Stimulated activated CD8-positive, alpha-beta memory T cell treated with anti-CD3 and anti-CD28 coated beads, Interleukin-7, amount 100 ng/mL, for 48 hours (primary cell): ENCODE data around the gene RAB6A.
"Not testable (repeated sequence)": the region's sequence is repeated elsewhere in the genome, so short reads cannot be mapped to it uniquely, and the experiment has no call there.

Experiments used
- DNase-seq, 2 donors: peaks; one replicate each; pipeline ENCODE4 v3.0.0-alpha.2; 2020; ENCODE audit warnings: low read depth in 1 of 2; ENCODE audit errors: extremely low read depth in 1 of 2

Gene RAB6A

DNA sequence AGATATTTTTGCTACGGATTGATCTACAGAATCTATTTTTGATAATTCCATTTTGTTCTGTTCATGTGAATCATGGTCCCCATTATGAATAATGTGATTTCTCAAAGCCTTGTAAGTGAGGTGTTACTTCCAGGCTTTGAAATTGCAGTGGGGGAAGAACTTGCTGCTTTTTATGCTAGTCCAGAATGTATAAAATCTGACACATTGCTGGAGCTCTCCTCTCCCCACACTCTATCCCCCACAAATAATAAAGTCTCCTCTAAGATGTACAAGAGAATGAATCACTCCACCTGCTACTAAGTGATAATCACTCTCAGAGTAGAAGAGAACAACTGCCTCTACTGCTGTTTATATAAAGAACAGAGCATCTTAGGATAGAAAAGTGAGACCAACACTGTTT, 5.9 kb upstream of the RAB6A start:
- DNase-seq = no peak

DNA sequence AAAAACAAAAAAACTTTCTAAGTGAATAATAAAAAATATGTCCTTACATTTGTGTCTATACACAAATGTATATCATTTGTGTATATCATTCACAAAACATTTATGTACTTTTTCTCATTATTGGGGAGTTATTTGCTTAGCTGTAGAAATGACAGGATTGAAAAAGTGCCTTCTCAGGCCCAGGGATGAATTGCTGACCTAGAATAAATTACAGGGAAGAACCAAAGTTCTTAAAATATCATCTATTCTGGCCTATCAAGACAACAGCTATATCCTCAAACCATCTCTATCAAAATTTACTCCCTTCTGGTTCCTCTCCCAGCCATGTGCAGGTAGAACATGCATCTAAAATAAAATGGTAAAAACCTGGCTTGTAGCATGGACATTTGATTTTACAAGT, 1.9 kb upstream of the RAB6A start:
- no peak for DNase-seq

DNA sequence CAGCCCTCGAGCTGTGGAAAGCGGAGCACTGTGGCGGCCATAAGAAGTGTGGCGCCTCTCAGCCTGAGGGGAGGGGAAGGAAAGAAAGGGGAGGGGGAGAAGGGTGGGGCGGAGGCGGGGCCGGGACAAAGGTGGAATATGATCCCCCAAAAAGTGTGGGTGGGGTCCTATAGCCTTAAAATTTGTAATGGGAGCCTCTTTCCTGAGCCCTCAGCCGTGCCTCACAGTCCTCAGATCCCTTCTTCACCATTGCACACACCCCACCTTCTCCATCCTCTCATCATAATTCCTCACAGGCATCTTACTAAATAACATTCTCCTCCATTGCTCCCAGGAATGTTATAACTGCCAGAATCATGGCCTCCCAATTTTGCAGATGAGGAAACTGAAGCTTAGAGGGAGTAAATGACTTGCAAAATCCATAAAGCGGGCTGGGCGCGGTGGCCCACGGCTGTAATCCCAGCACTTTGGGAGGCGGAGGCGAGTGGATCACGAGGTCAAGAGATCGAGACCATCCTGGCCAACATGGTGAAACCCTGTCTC, 600 bp upstream of the RAB6A start:
- no peak for DNase-seq

DNA sequence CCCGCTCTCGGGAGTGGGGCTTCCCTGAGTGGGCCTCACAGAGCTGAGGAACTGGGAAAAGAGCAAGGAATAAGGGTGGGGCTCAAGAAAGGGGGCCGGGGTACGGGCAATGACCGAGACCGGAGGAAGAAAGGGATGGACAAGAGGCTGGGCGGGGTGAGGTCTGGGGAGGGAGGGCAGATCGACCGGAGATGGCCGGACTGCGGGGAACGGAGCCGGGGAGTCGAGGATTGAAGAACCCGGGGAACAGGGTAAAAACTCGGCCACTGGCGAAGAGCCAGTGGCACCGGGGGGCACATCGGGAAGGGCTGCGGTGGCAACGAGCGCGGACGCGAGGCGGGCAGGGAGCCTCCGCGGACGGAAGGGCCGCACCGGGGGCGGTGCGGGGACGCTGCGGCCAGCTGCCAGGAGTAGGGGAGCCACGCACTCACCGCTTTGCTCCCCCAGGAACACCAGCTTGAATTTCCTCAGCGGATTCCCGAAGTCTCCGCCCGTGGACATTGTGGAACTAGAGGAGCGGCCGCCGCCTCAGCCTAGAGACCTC, 667 bp downstream of the RAB6A start:
- DNase-seq = no peak

DNA sequence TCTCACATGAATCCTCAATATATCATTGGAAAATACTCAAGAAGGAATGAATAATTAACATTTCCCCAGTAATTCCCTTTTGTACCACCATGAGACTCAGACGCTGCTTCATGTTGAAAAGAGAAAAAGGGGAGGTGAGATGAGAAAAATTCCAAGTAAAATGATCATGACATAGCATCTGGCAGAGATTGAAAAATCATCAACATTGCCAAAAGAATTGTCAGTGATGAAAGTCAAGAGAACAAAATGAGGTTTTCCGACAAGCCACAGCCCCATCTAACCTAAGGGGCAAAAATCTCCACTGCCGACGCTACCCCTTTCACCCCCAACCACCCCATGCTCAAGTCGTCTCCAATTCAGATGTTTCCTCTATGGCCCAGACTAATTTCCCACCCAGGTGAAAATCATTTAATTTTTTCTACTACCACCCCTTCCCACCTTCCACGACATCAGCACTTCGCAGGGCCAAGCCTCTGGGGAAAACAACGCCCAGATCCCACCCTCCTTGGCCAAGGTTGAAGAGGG, 1.2 kb downstream of the RAB6A start:
- no peak for DNase-seq

DNA sequence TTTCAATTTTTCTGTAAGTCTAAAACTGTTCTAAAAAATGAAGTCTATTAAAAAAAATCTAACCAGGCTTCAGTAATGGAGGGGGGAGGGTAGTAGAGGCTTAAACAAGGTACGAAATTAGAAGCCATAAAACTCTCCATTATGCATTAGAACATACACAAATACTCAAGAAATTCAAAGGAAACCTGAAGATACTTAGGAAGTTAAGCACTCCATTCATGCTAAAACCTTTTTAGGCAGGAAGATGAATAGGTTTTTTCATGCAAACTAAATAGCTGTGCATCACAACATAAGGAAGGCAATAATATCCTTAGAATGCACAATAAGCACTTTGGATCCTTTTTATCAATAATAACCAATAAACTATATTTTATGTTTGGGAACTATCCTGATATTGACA, 2.4 kb downstream of the RAB6A start:
- DNase-seq = no peak

DNA sequence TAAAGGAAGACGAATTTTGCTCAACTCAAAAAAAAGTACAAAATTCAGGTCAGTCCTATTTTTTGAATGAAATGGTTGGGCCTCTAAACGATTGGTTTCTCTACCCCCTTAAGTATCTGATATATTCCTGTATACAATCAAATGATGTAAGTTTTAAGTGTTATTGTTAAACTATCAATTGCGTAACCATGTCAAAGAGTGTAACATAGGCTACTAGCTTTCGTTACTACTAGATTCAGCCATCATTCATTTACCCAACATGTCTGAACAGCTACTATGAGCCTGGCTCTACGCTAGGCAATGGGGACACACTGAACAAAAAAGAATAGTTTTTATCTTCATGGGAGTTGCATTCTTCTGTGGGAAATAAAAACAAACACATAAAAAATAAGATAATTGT, 3.3 kb downstream of the RAB6A start:
- DNase-seq = no peak

DNA sequence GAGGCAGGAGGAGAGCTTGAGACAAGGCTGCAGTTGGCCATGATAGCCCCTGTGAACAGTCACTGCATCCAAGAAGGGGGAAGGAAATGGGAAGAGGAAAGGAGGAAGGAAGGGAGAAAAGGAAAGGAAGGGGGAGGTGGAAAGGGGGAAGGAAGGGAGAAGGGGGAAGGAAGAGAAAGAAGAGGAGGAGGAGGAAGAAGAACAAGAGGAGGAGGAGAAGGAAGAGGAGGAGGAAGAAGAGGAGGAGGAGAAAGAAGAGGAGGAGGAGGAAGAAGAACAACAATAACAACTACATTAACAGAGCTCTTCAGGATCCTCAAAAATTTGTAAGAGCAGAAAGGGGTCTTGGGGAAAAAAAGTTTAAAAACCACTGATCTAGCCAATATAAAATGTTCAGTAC, 5.2 kb downstream of the RAB6A start:
- DNase-seq = no peak

DNA sequence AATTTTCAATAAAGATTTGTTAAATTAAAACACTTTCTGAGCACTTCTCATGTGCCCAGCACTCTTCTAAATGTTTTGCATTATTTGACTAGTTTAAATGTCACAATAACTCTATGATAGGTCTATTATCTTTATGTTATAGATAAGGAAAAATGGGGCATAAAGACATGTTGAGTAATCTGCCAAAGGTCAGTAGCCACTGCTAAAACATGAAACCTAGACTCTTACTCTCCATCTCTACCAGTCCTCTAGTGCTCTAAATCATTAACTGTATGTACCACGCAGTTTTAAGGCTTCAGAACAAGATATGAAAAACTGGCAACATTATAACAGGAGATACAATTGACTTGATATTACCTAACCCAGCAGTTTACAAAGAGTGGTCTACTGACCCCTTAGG, 6.9 kb downstream of the RAB6A start:
- no peak for DNase-seq

DNA sequence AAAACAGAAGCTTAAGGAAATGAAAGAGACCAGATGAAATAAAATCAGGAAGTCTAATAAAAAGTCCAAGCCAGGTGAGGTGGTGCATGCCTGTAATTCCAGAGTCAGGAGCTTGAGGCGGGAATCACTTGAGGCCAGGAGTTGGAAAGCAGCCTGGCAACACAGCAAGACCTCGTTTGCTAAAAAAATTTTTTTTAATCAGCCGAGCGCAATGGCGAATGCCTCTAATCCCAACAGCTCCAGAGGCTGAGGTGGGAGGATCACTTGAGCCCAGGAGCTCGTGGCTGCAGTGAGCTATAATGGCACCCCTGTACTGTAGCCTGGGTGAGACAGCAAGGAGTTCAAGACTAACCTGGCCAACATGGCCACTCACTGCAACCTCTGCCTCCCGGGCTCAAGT, 8.0 kb downstream of the RAB6A start:
- no peak for DNase-seq

DNA sequence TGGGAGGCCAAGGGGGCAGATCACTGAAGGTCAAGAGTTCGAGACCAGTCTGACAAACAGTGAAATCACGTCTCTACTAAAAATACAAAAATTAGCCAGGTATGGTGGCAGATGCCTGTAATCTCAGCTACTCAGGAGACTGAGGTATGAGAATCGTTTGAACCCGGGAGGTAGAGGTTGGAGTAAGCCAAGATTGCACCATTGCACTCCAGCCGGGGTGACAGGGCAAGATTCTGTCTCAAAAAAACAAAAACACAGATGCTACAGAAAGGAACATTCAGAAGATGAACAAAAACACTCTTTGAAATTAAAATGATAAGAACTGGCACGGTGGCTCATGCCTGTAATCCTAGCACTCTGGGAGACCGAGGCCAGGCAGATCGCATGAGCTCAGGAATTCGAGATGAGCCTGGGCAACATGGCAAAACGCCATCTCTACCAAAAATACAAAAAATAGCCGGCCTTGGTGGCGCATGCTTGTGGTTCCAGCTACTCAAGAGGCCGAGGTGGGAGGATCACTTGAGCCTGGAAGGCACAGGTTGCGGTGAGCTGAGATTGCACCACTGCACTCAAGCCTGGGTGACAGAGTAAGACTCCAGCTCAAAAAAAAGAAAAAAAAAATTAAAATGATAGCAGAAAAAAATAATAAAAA, 8.5 kb downstream of the RAB6A start:
- DNase-seq = no peak

DNA sequence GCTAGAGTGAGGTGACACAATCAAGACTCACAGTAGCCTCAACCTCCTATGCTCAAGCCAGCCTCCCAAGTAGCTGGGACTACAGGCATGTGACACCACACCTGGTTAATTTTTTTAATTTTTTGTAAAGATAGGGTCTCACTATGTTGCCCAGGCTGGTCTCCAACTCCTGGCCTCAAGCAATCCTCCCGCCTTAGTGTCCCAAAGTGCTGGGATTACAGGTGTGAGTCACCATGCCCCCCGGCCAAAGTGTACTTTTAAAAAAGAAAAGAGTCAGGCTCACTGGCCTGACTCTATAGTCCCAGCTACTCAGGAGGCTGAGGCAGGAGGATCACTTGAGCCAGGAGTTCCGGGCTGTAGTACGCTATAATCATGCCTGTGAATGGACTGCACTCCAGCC, 10.0 kb downstream of the RAB6A start:
- DNase-seq = not testable (repeated sequence)

DNA sequence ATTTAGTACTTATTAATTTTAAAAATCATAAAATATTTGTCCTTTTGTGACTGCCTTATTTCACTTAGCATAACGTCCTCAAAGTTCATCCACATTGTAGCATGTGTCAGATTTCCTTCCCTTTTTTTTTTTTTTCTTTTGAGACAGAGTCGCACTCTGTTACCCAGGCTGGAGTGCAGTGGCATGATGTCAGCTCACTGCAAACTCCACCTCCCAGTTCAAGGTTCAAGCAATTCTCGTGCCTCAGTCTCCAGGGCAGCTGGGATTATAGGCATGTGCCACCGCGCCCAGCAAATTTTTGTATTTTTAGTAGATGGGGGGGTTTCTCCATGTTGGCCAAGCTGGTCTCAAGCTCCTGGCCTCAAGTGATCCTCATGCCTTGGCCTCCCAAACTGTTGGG, 10.6 kb downstream of the RAB6A start:
- no peak for DNase-seq

DNA sequence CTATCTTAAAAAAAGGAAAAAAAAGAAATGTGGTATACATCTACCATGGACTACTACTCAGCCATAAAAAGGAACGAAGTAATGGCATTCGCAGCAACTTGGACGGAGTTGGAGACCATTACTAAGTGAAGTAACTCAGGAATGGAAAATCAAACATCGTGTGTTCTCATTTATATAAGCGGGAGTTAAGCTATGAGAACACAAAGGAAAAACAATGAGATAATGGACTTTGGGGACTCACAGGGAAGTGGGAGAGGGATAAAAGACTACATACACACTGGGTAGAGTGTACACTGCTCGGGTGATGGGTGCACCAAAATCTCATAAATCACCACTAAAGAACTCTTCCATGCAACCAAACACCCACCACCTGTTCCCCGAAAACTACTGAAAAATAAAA, 11.8 kb downstream of the RAB6A start:
- no peak for DNase-seq

DNA sequence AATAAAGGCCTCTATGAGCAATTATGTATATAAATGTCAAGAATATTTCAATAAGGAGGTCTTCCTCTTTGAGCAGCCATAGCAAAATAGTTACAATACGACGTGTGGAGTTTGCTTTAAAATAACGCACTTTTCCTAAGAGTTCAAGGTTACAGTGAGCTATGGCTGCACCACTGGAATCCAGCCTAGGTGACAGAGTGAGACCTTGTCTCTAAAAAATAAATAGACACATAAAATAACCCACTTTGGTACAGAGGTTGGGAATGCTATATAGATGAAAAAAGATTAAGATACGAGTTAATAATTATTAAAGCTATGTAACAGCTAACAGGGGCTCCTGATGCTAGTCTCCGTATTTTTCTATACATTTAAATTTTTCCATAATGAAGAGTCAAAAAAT, 12.6 kb downstream of the RAB6A start:
- no peak for DNase-seq

DNA sequence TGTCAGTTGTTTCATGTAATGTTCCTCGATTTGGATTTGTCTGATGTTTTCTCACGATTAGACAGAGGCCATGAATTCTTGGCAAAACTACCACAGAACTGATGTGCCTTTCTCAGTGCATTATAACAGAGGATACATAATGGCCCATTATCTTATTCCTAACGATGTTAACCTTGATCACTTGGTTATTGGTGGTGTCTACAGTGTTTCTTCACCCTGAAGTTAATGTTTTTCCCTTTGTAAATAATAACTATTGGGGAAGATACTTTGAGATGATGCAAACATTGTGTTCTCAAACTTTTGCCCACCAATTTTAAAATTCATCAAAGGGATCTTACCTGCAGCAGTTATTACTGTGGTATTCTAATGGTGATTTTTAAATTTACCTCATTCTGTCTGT, 13.1 kb downstream of the RAB6A start:
- DNase-seq = no peak

DNA sequence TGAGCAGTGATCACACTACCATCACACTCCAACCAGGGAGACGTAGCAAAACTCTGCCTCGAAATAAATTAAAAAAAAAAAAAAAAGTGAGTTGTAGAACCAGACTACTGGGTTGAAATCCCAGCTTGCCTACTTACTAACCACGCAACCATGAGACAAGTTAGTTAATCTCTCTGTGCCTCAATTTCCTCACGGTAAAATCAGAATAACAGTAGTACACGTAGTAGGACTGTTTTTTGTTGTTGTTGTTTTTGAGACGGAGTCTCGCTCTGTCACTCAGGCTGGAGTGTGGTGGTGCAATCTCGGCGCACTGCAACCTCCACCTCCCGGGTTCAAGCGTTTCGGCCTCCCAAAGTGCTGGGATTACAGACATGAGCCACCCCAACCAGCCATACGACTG, 14.2 kb downstream of the RAB6A start:
- no peak for DNase-seq

DNA sequence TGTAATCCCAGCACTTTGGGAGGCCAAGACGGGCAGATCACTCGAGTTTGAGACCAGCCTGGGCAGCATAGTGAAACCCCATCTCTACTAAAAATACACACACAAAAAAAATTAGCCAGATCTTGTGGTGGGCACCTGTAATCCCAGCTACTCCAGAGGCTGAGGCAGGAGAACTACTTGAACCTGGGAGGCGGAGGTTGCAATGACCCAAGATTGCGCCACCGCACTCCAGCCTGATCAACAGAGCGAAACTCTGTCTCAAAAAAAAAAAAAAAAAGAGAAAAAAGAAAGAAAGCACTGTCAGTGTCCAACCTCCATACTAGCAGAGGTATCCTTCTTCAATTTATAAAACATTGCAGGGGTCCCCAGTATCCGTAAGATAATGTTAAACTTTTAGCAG, 17.8 kb downstream of the RAB6A start:
- DNase-seq = no peak

DNA sequence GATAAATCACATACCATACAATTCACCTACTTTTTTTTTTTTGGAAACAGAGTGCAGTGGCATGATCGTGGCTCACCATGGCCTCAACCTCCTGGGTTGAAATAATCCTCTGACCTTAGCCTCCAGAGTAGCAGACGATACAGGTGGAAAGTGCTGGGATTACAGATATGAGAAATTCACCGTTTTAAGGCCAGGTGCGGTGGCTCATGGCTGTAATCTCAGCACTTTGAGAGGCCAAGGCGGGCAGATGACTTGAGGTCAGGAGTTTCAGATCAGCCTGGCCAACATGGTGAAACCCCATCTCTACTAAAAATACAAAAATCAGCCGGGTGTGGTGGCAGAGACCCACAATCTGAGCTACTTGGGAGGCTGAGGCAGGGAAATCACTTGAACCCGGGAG, 24.9 kb downstream of the RAB6A start:
- DNase-seq = not testable (repeated sequence)

DNA sequence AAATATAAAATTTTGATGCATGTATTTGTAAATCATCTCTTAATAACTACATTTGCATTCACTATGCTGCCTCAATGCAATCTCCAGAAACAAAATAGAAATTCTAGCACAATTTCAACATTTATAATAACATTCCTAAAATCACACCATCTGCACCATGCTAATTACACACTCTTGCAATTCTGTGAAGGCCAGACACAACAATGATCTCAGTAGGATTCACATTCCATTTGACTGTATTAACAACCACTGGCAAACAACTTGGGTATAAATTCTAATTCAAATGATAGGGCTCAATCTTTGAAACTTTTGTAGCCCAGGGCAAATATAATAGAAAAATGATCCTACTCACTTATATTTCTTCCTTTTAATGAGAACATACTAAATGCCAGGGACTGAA, 25.9 kb downstream of the RAB6A start:
- DNase-seq = no peak

DNA sequence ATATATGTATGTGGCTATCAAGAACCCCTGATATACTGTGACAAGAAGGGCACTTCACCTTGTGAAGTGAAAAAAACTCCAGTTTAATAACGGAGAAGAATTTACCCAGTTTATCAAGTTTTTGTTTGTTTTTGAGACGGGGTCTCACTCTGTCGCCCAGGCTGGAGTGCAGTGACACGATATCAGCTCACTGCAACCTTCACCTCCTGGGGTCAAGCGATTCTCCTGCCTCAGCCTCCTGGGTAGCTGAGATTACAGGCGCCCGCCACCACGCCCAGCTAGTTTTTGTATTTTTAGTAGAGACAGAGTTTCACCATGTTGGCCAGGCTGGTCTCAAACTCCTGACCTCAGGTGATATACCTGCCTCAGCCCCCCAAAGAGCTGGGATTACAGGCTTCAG, 26.9 kb downstream of the RAB6A start:
- not testable (repeated sequence) for DNase-seq

DNA sequence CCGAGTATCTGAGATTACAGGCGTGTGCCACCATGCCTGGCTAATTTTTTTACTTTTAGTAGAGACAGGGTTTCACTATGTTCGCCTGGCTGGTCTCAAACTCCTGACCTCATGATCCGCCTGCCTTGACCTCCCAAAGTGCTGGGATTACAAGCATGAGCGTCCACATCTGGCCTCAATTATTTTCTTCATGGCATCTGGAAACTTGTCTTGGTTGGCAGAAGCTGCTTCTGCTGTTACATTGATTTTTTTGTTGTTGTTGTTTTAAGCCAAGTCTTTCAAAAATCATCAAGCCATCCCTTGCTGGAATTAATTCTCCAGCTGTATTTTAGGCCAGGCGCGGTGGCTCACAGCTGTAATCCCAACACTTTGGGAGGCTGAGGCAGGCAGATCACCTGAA, 27.9 kb downstream of the RAB6A start:
- not testable (repeated sequence) for DNase-seq
